Right lobe of liver (tissue), 4 donors: ENCODE measurements around the gene CPNE9.

Experiments
- POLR2A ChIP-seq: fragments of 450-650 bp; IDR thresholded peaks from one replicate; pipeline ENCODE4 v1.6.1; 2017; ENCODE audit warnings: antibody characterized with exemption, mild to moderate bottlenecking
- TF ChIP-seq, protein P1 (sequence below), 4 donors: fragments of 200-600 bp in 3 of 4; fragments of 450-650 bp in 1 of 4; IDR thresholded peaks; one replicate each; pipeline versions ENCODE4 v1.5.1 to v1.8.0; 2016 to 2022; ENCODE audit warnings: antibody characterized with exemption in 4 of 4, mild to moderate bottlenecking in 2 of 4
- donor health status: DM: no; HTN: no; CAD: no.
- donor health status: DM: no; HTN: no; CAD: no.
- donor health status: DM: no; HTN: yes; CAD: no.

DNA sequence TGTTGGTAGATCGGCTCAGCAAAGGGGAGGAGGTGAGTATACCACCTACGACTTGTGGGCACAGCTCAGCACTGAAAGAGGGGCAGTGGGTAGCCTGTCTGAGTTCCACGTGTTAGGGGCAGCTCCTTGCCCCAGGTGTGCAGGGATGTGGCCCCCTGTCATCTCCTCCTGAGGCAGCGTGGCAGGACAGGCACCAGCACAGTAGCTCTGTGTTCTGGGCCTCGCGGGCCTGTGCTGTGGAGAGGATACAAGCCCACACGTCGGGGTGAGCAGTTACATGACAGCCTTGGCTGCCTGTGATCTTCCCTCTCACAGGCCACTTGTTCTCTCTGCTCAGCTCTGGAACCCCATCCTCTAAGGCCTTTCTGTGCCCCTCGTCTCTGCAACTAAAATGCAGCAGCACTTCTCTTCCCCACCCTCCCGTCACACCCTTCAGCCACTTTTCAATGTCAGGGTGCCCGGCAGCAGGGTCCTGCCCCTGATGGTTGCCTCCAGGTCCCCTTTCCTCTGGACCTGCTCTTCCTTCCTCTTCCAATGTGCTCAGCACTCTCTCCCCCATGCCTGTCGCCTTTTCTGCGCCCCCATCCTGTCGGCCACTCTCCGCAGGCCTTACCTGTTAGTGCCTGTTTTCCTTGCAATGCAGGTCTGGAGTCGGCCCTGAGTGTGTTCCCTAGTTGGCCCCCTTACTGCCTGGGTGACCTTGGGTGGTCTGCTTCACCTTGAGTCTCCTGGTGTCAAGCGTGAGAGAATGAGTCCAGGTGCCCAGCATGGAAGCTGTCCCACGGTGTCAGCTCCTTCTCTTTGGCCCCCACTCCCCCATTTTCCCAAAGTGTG, 18.2 kb upstream of the CPNE9 start:
- TF ChIP-seq, protein P1, sequence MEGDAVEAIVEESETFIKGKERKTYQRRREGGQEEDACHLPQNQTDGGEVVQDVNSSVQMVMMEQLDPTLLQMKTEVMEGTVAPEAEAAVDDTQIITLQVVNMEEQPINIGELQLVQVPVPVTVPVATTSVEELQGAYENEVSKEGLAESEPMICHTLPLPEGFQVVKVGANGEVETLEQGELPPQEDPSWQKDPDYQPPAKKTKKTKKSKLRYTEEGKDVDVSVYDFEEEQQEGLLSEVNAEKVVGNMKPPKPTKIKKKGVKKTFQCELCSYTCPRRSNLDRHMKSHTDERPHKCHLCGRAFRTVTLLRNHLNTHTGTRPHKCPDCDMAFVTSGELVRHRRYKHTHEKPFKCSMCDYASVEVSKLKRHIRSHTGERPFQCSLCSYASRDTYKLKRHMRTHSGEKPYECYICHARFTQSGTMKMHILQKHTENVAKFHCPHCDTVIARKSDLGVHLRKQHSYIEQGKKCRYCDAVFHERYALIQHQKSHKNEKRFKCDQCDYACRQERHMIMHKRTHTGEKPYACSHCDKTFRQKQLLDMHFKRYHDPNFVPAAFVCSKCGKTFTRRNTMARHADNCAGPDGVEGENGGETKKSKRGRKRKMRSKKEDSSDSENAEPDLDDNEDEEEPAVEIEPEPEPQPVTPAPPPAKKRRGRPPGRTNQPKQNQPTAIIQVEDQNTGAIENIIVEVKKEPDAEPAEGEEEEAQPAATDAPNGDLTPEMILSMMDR (IDR thresholded peaks at IDR 0.05), result no peak
- TF ChIP-seq POLR2A, result no peak
